Lower leg skin (tissue), 4 donors: ENCODE data around the gene KAT6B. TPM values are rescaled to one million over a fixed set of nuclear protein-coding genes. Genes with fewer than 3 reads are reported as not detected.

ENCODE experiments used
- DNase-seq, 2 donors: peaks; one replicate each; pipeline ENCODE4 v3.0.0-alpha.2; 2019; ENCODE audit warnings: low spot score in 2 of 2
- H3K4me3 ChIP-seq: fragments of 200-600 bp; sonication (generic); 2 replicates; pipeline ENCODE4 v1.5.1; 2017; ENCODE audit warnings: mild to moderate bottlenecking, low read depth; ENCODE audit not compliant: poor library complexity, severe bottlenecking
- CTCF ChIP-seq, 3 donors: fragments of 450-650 bp; IDR thresholded peaks; one replicate each; pipeline ENCODE4 v1.5.1; 2016; ENCODE audit warnings: antibody characterized with exemption in 3 of 3, mild to moderate bottlenecking in 3 of 3, moderate library complexity in 2 of 3
- POLR2A ChIP-seq, 2 donors: fragments of 450-650 bp; IDR thresholded peaks; one replicate each; pipeline ENCODE4 v1.6.1; 2016 to 2017; ENCODE audit warnings: antibody characterized with exemption in 2 of 2, mild to moderate bottlenecking in 1 of 2, moderate library complexity in 1 of 2
- WGBS, 2 donors: methylation state at CpG; one replicate each; pipeline ENCODE4 v1.1.5; 2018; 5-methylcytosine and 5-hydroxymethylcytosine counted together
- intact Hi-C: fragments of 100-400 bp; cut with DNase I; formaldehyde crosslinking; loops from one replicate; pipeline ENCODE4 v1.15.0; 2023; ENCODE audit warnings: low total_unique reads
- total RNA-seq, 4 donors: library from RNA; depleted of rRNA; stranded (reverse); fragments of >200 nt; gene quantifications; one replicate each; pipeline ENCODE4 v1.1.0, GENCODE V29; 2016

Gene KAT6B
- total RNA-seq, 4 donors from 2014 or later = 17.2 to 40.1 (median 34.5) TPM

GRCh38 chr10:74855439-74855838, 29.0 kb downstream of the KAT6B start:
- intact Hi-C loops = no loop called here
- no peak for TF ChIP-seq CTCF (IDR thresholded peaks at IDR 0.05)

GRCh38 chr10:74856940-74857339, 30.5 kb downstream of the KAT6B start:
- TF ChIP-seq CTCF (IDR thresholded peaks at IDR 0.05) = no peak
- TF ChIP-seq POLR2A (IDR thresholded peaks at IDR 0.05) = no peak
- 94 to 95% methylated on average over 3 of the region's 3 CpGs for WGBS, 2 donors

More at GRCh38 chr10:74855439-74855838, 29.0 kb downstream of the KAT6B start:
- no peak overlapping the region for H3K4me3 ChIP-seq
- DNase-seq = no peak

GRCh38 chr10:74857586-74857985, 31.2 kb downstream of the KAT6B start:
- intact Hi-C loops = no loop called here
- no peak overlapping the region for H3K4me3 ChIP-seq
- TF ChIP-seq POLR2A (IDR thresholded peaks at IDR 0.05) = no peak
- no peak for TF ChIP-seq CTCF (IDR thresholded peaks at IDR 0.05)

More at GRCh38 chr10:74856940-74857339, 30.5 kb downstream of the KAT6B start:
- intact Hi-C loops = no loop called here
- H3K4me3 ChIP-seq = no peak overlapping the region
- DNase-seq = no peak

GRCh38 chr10:74859546-74859945, 33.1 kb downstream of the KAT6B start:
- DNase-seq = no peak
- WGBS, 2 donors = 75 to 79% methylated on average over 1 of the region's 1 CpG
- H3K4me3 ChIP-seq = no peak overlapping the region
- intact Hi-C loops = no loop called here
- TF ChIP-seq CTCF (IDR thresholded peaks at IDR 0.05) = no peak
- no peak for TF ChIP-seq POLR2A (IDR thresholded peaks at IDR 0.05)

More at GRCh38 chr10:74857586-74857985, 31.2 kb downstream of the KAT6B start:
- 100% methylated on average over 1 of the region's 1 CpG for WGBS, 2 donors
- no peak for DNase-seq

GRCh38 chr10:74862625-74863024, 36.2 kb downstream of the KAT6B start:
- H3K4me3 ChIP-seq = no peak overlapping the region
- TF ChIP-seq CTCF (IDR thresholded peaks at IDR 0.05) = no peak
- no peak for TF ChIP-seq POLR2A (IDR thresholded peaks at IDR 0.05)
- 88% methylated on average over 7 of the region's 7 CpGs for WGBS, 2 donors
- intact Hi-C loops = no loop called here
- no peak for DNase-seq

- intact Hi-C loops = no loop called here
- no peak for DNase-seq
- H3K4me3 ChIP-seq = no peak overlapping the region
- 83 to 96% methylated on average over 2 of the region's 2 CpGs for WGBS, 2 donors
- no peak for TF ChIP-seq POLR2A (IDR thresholded peaks at IDR 0.05)
- TF ChIP-seq CTCF (IDR thresholded peaks at IDR 0.05) = no peak
These were observed 37.2 kb downstream of the KAT6B start for GRCh38 chr10:74863551-74863950.
